Epithelial cell of esophagus (primary cell): ENCODE results near the gene WHRN.
A peak's percentile ranks its signal among the peaks of the same experiment; 100 is the strongest.

ENCODE experiments used
- DNase-seq: peaks from one replicate; pipeline ENCODE4 v3.0.0; 2010; ENCODE audit warnings: low read depth
- H3K4me3 ChIP-seq: 2 replicates; pipeline ENCODE4 v1.5.1; 2011; ENCODE audit warnings: mild to moderate bottlenecking, low read length, control low read depth
- TF ChIP-seq, protein P1 (sequence below): IDR thresholded peaks from 2 replicates; pipeline ENCODE4 v1.5.1; 2011; ENCODE audit warnings: low read depth, mild to moderate bottlenecking, low read length, control low read depth, inconsistent platforms; ENCODE audit not compliant: insufficient read depth; ENCODE audit errors: missing control alignments

The WHRN gene

DNA sequence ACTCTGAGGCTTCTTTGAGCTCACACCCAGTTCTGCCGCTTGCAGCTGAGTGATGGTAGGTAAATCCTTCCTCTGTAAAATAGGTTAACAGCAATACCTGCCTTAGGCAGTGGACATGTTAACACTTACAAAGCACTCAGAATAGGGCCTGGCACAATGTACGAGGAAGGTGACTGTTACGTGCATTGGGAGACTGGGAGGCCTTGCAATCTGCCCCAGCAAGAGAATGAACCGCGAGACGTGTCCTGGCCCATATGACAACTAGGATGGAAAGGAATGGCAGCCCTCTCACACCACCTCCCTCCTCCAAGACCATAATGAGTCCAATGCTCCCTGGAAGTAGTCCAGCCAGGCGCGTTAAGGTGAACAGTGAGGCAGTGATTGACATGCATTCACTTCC lies 94.4 kb downstream of the WHRN start:
- DNase-seq, result peak; percentile 97
- TF ChIP-seq, protein P1, sequence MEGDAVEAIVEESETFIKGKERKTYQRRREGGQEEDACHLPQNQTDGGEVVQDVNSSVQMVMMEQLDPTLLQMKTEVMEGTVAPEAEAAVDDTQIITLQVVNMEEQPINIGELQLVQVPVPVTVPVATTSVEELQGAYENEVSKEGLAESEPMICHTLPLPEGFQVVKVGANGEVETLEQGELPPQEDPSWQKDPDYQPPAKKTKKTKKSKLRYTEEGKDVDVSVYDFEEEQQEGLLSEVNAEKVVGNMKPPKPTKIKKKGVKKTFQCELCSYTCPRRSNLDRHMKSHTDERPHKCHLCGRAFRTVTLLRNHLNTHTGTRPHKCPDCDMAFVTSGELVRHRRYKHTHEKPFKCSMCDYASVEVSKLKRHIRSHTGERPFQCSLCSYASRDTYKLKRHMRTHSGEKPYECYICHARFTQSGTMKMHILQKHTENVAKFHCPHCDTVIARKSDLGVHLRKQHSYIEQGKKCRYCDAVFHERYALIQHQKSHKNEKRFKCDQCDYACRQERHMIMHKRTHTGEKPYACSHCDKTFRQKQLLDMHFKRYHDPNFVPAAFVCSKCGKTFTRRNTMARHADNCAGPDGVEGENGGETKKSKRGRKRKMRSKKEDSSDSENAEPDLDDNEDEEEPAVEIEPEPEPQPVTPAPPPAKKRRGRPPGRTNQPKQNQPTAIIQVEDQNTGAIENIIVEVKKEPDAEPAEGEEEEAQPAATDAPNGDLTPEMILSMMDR, result no peak
- no peak overlapping the region for H3K4me3 ChIP-seq

DNA sequence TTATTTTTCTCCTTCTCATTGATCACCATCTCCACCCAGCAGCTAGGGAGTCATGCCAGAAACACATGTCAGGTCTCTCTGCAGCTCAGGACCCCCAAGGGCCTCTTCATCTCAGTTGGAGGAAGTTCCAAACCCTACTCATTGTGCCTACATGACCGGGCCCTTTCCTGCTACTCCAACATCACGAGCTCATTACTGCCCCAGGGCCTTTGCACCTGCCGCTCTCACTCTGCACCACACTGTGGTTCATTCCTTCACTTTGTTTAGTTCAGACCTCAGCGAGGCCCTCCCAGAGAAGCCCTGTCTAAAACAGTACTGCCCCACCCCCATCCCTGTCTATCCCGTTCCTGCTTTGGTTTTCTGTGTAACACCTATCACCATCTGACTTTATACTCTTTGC lies 95.4 kb downstream of the WHRN start:
- no peak for DNase-seq

DNA sequence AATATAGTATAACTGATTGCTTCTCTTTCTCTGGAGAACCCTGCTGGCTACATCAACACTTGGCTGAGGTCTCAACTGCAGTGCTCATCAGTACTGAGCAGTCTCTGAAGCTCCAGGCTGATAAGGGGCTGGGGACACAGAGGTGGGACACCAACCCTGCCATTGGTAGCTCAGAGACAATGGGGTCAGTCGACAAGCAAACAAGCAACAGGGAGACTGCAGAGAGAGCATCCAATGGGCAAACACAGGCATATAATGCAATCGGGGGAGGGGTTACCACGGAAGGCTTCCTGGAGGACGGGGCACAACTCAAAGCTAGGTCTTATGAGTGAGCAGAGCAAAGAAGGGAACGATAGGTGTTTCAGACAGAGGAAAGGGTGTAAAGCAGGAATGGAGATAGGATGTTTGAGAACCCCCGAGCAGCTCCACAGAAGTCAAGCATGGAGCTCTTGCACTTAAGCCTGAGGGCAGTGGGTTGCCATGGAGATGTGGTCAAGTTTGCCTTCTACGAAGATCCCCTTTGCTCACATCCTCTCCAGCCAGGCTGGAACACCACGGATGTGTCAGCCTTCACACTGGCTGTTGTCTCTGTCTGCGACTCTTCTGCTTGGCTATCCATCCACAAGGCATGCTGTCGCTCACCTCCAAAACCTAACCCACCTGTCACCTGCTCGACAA lies 96.0 kb downstream of the WHRN start:
- H3K4me3 ChIP-seq, result no peak overlapping the region
- TF ChIP-seq, protein P1, result no peak
- DNase-seq, result peak; percentile 53

More for the DNA sequence above, 95.4 kb downstream of the WHRN start:
- TF ChIP-seq, protein P1, result no peak
- no peak overlapping the region for H3K4me3 ChIP-seq

DNA sequence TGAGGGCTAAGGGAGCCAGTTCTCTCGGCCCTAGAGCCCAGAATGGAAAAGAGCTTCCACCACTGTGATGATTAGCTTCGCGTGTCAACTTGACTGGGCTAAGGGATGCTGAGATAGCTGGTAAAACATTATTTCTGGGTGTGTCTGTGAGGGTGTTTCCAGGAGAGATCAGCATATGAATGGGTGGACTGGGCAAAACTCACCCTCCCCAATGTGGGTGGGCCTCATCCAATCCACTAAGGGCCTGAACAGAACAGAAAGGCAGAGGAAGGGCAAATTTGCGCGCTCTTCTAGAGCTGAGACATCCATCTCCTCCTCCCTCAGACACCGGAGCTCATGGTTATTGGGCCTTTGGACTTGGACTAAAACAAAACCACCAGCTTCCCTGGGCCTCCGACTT lies 96.6 kb downstream of the WHRN start:
- DNase-seq, result no peak
- TF ChIP-seq, protein P1, result no peak
- no peak overlapping the region for H3K4me3 ChIP-seq

DNA sequence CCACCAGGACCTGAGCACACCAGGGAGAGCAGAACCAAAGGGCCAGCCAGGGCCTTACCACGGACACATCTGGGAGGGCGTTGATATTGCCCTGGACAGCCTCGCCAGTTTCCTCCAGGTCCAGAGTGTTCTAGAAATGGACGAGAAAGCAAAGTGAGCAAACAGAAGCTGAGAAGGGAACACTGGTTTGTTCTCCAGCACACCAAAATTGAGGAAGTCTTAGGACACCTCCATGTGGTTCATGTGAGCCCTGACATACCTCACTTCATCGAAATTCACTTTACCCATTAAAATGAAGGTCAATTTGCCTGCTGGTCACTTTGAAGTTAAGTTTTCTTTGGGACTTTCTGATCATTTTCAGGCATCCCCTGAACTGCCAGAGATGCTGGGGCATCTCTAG lies 97.4 kb downstream of the WHRN start:
- TF ChIP-seq, protein P1, result no peak
- H3K4me3 ChIP-seq, result no peak overlapping the region
- DNase-seq, result no peak

DNA sequence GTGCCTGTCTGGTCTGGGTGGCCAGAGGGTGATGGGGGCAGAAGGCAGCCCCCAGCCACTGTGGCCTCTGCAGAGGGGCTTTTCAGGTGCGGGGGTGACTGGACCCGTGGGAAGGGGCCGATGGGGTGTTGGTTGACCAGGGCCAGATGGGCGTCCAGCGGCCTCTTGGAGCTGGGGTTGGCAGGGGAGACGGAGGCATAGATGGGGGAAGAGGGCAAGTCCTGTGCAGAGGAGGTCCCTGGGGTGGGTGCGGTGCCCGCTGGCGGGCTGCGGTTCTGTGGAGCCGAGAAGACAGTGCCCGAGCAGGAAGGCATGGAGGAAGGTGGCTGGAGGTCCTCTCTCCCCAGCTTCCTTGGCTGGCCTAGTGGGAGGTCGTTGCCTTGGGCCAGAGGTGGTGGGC lies 98.8 kb downstream of the WHRN start:
- no peak overlapping the region for H3K4me3 ChIP-seq
- DNase-seq, result no peak
- TF ChIP-seq, protein P1, result no peak
